Left ventricle myocardium superior (tissue), 1 donor: Measurements from ENCODE around the gene CFAP97D2. TPM values are rescaled to one million over a fixed set of nuclear protein-coding genes. Genes with fewer than 3 reads are reported as not detected.
"Not testable (repeated sequence)": the region's sequence is repeated elsewhere in the genome, so short reads cannot be mapped to it uniquely, and the experiment has no call there.

ENCODE experiments used
- ATAC-seq: fragments of 200-7000 bp; cut with Tn5 transposase; one replicate; pipeline ENCODE4 v1.9.1; 2020; ENCODE audit warnings: mild to moderate bottlenecking, moderate library complexity
- DNase-seq: peaks from one replicate; pipeline ENCODE4 v3.0.0-alpha.2; 2020
- intact Hi-C: fragments of 100-400 bp; cut with micrococcal nuclease; formaldehyde crosslinking; loops from one replicate; pipeline ENCODE4 v1.11.0; 2022
- total RNA-seq: library from RNA; stranded (reverse); fragmentation: NEBNext Ultra II Directional; extraction: Animal tissue kit (Norgen Biotek cat#: 25700); gene quantifications from one replicate; pipeline ENCODE4 v1.2.1, GENCODE V29; 2021
- donor health status: DM: no; HTN: yes; CAD: no; lungs with severe emphysema.

The CFAP97D2 gene
- total RNA-seq, 1 donor from 2014 or later: not detected

DNA sequence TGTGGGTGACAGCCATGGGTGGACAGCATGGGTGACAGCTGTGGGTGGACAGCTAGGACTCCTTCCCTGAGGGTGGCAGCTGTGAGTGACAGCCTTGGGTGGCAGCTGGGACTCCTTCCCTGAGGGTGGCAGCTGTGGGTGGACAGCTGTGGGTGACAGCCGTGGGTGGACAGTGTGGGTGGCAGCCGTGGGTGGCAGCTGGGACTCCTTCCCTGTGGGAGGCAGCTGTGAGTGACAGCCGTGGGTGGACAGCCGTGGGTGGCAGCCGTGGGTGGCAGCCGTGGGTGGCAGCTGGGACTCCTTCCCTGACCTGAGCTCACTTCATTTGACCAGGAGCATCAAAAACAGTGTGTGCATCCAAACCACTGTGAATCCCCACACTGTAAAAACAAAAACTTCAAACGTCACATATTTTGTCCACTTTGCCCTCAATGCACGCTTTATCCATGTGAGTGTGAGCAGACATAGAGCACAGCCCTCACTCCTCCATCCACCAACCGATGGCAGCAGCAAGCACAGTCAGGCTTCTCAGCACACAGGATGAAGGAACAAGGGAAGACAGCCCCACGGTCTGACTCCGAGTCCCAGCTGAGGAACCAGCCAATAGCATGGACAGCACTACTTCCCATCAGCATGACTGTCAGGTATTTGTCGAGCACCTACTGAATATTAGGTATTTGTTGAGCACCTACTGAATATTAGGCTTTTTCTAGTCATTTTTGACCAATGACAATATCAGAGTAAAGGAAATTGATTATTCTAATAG lies 1.6 kb upstream of the CFAP97D2 start:
- intact Hi-C loops: no loop called here
- ATAC-seq: no peak
- DNase-seq: no peak

DNA sequence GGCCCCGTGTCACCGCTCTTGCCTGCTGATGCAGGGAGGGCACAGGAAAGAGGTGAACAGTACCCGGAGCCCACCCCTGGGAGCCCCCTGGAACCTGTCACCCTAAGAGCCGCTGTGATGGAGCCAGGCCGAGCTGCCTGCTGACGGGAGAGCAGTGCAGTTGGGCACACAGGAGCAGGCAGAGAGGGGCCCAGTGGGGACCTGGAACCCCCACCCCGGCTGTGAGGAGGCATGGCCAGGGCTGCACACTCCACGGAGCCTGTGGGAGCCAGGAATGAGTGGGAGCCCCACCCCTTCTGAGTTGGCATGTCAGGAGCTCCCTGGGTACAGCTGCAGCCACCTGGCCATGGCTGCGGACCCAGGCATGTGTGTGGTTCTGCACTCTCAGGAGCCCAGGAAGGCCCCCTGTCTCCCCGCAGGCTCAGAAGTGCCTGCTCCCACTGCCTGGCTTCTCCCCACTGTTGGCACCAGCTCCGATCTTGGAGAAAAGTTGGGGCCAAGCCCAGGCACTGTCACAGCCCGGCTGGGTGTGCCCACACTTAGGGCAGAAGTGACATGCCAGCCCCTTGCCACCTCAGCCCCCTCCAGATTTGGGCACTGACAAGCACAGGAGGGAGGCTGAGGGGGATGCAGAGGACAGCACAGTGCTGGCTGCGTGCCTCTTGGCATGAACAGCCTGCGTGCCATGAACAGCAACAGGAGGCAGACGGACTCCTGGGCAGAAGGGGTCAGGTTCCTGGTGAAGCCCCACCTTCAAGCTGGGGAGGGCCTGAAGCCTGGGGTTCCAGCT lies 6.3 kb downstream of the CFAP97D2 start:
- ATAC-seq: peak; percentile 97
- DNase-seq: peak; percentile 70
- intact Hi-C loops: no loop called here

DNA sequence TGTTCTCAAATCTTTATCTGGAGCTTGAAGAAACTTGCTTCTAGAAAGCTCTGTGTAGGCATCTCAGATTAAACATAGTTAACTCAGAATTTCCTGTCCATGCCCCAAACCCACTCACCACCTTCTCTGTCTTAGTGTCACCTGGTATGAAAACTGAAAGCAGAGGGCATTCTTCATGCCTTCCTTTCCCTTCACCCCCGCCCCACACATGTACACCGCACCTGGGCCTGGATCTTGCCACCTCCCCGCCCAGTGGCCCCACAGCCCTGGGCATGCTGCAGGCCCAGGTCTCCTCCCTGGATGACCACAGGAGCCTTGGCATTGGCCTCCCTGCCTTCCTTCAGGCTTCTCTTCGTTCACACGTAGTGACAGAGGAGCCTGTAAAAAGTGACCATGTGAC lies 15.8 kb downstream of the CFAP97D2 start:
- intact Hi-C loops: no loop called here
- DNase-seq (no peak), ATAC-seq (no peak)

DNA sequence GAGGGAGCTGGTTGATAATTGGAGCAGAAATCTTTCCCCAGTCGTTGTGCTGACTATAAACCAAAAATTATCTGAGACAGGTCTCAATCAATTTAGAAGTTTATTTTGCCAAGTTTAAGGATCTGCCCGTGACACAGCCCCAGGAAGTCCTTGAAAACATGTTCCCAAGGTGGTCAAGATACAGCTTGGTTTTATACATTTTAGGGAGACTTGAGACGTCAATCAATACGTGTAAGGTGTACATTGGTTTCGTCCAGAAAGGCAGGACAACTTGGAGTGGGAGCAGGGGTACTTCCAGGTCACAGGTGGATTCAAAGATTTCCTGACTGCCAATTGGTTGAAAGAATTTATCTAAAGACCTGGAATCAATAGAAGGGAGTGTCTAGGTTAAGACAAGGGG lies 17.6 kb downstream of the CFAP97D2 start:
- no peak for DNase-seq
- no peak for ATAC-seq
- intact Hi-C loops: no loop called here

DNA sequence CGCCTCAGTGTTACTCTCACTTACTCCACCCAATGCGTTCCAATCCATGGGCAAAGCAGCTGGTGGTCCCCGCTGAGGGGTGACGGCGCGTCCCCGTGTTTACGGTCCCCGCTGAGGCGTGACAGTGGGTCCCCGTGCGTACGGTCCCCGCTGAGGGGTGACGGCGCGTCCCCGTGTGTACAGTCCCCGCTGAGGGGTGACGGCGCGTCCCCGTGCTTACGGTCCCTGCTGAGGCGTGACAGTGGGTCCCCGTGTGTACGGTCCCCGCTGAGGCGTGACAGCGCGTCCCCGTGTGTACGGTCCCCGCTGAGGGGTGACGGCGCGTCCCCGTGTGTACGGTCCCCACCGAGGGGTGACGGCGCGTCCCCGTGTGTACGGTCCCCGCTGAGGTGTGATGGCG lies 19.5 kb downstream of the CFAP97D2 start:
- ATAC-seq: no peak
- intact Hi-C loops: no loop called here
- no peak for DNase-seq

DNA sequence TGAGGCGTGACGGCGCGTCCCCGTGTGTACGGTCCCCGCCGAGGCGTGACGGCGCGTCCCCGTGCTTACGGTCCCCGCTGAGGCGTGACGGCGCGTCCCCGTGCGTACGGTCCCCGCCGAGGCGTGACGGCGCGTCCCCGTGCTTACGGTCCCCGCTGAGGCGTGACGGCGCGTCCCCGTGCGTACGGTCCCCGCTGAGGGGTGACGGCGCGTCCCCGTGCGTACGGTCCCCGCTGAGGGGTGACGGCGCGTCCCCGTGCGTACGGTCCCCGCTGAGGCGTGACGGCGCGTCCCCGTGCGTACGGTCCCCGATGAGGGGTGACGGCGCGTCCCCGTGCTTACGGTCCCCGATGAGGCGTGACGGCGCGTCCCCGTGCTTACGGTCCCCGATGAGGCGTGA lies 20.5 kb downstream of the CFAP97D2 start:
- intact Hi-C loops, DNase-seq, ATAC-seq: not testable (repeated sequence)

DNA sequence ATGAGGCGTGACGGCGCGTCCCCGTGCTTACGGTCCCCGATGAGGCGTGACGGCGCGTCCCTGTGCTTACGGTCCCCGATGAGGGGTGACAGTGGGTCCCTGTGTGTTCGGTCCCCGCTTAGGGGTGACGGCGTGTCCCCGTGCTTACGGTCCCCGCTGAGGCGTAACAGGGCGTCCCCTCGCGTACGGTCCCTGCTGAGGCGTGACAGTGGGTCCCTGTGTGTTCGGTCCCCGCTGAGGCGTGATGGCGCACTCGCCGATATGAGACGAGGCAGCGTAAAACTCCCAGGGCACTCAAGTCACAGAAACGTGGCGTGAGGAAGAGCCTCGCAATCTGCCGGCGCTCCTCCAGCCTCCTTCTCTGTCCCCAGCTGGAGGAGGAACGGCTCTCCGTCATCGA lies 20.9 kb downstream of the CFAP97D2 start:
- ATAC-seq: no peak
- intact Hi-C loops: no loop called here
- DNase-seq: no peak

DNA sequence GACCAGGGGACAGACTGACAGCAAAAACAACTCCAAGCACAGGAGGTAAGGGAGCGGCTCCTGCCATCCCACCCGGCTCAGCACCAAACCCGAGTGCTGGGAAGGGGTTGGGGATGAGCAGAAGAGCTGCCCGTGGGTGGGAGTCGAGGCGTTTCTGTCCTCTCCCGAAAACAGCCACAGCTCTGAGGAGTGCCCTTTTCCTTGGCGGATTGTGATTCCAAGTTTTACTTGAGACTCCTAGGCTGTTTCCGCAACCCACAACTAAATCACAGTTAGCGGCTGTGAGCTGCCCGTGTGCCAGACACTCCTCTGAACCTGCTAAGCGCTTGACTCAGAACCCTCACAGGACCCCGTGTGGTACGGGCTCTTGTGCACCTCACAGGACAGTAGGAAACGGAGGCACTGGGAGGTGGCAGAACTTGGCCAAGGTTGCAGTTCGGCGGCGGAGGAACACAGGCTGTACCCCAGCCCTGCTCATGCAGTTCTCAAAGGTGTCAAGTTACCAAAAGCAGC lies 21.4 kb downstream of the CFAP97D2 start:
- intact Hi-C loops: no loop called here
- DNase-seq (no peak), ATAC-seq (no peak)

DNA sequence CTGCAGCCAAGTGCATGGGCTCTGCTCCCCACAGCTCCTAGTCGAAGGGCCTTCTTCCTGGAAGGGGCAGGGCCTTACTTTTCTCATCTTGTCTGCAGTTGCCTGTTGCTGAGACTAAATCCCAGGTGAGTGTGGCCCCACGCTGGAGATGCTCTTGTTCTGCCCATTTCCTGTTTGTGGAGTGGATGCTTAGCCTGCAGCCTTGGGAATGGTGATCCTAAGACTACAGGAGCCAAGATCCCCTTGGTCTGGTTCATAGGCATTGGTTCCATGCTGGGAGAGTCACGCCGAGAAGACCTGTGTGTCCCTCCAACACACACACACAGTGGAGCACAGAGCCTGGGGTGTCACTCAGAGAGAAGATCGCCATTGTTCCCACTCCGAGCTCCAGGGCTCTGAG lies 23.5 kb downstream of the CFAP97D2 start:
- ATAC-seq: no peak
- no peak for DNase-seq
- intact Hi-C loops: no loop called here

DNA sequence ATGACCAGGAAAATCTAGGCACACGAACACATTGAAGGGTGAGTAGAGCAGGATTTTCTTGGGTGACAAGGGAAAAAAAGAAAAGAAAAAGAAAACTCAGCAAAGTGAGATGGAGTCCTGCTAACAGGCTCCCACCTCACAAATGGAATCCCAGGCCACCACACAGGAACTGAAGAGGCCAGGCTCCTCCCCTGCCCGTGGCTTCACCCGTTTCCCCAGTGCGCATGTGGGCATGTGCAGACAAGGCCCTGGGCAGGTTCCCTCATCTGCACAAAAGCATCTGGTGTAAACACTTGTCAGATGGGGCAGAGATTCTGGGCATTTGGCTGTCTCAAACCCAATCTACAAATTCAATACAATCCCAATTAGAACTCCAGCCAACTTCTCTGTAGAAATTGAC lies 24.5 kb downstream of the CFAP97D2 start:
- no peak for DNase-seq
- no peak for ATAC-seq
- intact Hi-C loops: no loop called here

DNA sequence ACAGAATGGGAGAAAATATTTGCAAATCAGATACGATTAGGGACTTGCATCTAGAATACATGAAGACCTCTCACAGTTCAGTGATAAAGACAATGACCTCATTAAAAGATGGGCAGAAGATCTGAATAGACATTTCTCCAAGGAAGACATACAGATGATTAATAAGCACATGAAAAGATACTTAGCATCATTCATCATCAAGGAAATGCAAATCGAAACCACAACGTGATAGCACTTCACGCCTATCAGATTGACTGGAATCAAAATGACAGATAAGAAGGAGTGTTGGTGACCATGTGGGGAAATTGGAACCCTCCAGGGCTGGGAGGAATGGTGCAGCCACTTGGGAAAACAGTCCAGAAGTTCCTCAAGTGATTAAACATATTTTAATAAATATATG lies 25.8 kb downstream of the CFAP97D2 start:
- intact Hi-C loops: no loop called here
- no peak for ATAC-seq
- no peak for DNase-seq

DNA sequence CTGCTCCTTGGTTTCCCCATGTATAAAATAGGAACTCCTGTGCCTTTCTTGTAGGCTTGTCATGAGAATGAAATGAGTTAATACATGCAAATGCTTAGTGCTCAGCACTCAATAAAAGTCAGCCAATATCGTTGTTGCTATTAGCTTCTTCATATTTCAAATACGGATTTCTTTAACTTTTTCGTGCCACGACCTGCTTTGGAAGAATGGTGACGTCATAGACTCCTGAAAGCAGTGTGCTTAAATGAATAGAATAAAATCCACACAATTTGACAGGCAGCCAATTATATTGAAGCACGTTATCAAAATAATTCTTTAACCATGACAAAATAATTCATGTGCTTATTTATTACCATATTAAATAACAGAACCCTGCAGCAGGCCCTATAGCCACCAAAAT lies 29.1 kb downstream of the CFAP97D2 start:
- intact Hi-C loops: no loop called here
- DNase-seq (no peak), ATAC-seq (no peak)

DNA sequence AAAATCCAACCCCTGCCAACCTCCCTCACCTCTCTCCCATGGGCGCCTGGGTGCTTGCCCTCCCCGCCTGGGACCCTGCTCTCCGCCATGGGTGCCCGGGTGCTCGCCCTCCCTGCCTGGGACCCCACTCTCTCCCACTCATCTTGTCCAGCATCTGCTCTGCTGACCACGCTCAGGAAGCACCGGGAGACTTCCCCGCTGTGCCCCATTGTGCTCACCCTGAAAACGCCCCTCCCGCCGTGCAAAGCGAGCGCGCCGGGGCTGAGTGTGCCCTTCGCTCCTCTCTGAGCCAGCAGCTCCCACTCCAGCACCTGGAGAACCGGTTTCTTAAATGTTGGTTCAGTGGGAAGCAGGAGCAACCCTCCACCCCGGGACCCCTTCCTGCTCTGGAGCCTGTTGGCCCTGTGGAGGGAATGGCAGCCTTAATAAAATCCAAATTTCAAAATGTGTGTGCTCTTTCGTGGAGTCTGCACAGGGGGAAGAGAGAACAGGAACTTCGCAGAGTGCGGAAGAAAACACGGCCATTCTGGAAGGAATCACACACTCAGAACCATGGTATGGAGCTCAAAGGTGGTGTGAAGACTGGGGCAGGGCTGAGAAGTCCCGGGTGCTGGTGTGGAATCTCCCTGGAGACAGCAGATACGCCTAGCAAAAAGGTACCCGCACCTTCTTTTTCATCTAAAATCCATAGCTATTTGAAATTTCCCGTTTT lies 32.5 kb downstream of the CFAP97D2 start:
- ATAC-seq (no peak), DNase-seq (no peak)
- intact Hi-C loops: no loop called here

DNA sequence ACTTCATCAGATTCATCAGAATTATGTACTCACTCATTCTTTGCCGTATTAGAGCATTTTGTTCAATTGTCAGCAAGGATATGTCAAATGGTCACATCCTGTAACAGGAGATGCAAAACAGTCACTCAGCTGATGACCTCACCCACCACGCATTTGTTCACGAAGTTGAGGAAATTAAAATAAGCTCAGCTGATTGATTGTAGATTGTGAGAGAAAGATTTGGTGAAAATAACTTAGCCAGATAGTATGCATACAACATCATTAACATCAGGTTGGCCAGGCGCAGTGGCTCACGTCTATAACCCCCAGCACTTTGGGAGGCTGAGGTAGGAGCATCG lies 33.1 kb downstream of the CFAP97D2 start:
- DNase-seq (no peak), ATAC-seq (no peak)
- intact Hi-C loops: no loop called here

DNA sequence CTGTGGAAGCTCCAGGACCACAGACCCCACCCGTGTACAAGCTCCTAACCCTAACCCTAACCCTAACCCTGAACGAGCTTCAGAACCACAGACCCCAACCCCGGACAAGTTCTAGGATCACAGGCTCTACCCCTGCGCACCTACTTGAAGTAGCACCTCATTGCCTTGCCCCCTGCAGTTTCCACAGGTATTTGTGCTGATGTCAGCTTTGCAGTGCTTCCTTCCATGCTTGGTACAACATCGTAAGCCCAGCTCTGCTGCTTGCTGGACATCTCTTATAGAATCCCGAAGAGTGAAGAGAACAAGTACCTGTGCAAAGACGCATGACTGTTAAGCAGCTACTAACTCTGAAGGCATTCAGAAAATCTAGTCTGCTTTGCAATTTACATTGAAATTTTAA lies 34.9 kb downstream of the CFAP97D2 start:
- ATAC-seq (no peak), DNase-seq (no peak)
- intact Hi-C loops: no loop called here

DNA sequence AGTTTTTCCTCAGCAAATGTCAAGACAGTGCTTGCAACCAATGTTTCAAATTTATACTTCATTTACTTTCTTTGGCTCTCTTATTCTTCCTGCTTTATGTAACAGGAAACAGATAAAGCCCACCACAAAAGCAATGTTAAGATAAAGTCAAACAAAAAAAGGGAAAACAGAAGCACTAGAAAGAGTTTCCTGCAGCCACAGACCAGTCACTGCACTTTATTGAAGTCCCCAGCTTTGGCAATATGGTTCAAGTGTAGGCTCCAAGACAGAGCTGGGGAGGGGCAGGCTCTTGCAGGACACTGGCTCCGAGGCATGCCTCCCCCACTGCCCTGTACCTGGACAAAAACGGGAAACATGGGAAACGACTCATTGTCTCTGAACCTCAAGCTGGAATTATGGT lies 40.3 kb downstream of the CFAP97D2 start:
- intact Hi-C loops: no loop called here
- DNase-seq (no peak), ATAC-seq (no peak)

DNA sequence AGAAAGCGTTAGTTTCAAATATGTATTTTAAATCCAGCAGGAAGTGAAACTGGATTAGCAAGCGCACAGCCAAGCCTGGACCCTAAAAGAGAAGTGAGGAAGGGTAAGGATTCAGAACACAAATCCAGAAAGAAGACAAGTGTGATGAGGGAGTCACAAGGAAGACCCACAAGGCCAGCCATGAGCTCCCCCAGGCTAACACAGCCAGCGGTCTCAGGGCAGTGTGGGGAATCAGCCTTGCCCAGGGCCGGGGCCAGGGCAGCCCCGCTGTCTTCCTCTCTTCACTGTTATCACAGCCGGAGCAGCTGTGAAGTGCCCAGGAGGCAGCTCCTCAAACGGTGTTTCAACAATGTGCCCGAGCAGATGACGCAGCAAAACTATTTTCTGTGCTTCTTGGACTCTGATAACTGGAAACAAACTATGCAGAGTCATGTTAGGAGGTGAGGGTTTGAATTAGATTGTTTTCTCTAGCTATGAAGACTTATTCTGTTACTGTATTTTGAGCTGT lies 43.5 kb downstream of the CFAP97D2 start:
- ATAC-seq (peak; percentile 64), DNase-seq (peak; percentile 43)

DNA sequence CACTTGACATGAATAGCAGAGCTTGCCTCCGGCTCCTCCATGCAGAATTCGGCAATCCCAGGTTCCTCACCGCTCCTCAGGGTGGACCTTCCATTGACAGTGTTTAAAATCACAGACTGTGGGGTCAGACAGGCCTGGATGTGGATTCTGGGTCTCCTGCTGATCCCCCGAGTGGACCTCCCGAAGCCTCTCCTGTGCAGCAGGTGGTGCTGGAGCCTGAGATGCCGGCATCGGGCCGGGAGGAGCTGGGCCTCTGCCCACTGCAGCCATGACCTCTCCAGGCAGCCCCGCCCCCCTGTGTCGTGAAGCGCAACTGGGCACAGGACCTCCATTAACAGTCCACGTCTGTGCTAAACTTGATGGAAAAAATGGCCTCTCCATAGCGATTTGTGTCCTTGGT lies 45.1 kb downstream of the CFAP97D2 start:
- DNase-seq (no peak), ATAC-seq (no peak)
- intact Hi-C loops: no loop called here

More for the DNA sequence above, 43.5 kb downstream of the CFAP97D2 start:
- intact Hi-C loops: no loop called here

DNA sequence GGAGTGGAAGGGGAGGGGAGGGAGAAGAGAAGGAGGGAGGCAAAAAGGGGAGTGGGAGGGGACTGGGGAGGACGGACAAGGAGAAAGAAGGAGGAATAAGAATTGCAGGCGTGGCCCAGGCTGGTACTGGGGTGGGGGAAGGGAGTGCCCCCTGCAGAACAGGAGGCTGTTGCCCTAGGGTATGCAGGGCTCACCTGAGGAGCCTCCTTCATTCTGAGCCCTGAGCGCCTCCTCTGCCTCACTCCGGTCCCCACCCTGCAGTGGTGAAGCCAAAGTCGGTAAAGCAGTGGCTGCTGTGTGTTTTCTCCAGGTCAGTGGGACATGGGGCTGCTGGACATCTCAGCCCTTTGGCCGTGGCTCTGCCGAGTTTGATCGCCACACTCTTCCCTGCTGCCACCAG lies 46.6 kb downstream of the CFAP97D2 start:
- DNase-seq (no peak), ATAC-seq (no peak)
- intact Hi-C loops: loop anchor here (5.0 kb wide), 1 partner anchor 278 kb away; no protein-coding TSS in a partner anchor

DNA sequence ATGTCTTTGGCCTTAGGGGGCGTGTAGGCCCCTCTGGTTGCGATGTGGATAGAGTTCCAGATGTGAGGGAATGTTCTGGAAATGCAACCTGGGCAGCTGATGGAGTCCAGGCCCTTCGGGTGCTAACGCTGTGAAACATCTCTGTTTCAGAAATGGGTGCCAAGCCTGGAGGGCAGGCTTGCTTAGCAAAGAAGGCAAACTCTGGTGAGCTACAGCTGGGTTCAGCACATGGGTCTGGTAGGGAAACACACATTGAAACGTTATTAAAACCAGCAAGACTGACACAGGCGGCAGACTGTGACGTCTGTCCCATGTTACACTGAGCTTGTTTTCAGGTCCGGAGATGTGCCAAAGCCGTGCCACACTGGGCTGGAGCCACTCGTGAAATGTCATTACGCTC lies 47.0 kb downstream of the CFAP97D2 start:
- ATAC-seq (no peak), DNase-seq (no peak)
- intact Hi-C loops: loop anchor here (5.0 kb wide), 1 partner anchor 279 kb away; no protein-coding TSS in a partner anchor
